ENCODE measurements around the gene ANXA2R. TPM values are rescaled to one million over a fixed set of nuclear protein-coding genes. Genes with fewer than 3 reads are reported as not detected.

Gene ANXA2R
- total and polyA plus RNA-seq, 2 of the 4 experiments (the other 2 are of a cell fraction): 1.3 to 3.6 TPM

DNA sequence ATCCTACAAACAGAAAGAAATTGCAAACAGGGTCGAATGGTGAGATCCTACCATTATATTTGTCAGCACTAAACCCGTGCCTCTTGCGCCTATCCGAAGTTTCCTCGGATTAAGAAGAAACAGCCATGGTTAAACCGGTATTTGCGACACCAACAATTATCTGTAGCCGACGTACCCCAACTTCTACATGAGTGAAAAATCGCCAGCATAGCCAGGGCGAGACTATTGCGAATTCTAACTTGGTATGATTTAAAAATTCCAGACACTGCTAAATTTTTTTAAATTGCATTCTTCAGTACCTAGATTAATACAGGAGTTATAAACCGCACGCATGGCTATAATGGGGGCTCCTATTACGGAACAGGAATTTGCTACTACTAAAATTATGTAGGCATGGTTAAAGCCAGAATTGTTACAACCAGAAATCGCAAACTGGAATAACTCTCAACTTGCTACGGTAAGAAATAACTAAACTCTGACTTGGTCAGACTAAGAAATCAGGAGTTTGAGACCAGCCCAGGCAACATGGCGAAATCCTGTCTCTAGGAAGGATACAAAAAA is 25.3 kb upstream of the ANXA2R start:
- BruUV-seq (replicated peaks): TSS peak; percentile 38
- no peak overlapping the region for H2AFZ ChIP-seq (replicated peaks; ENCODE audit: low read length, poor library complexity)
- intact Hi-C loops (cut with micrococcal nuclease): loop anchor here (1.0 to 5.0 kb wide), 4 partner anchors 25 to 417 kb away; partner anchors contain the start of genes ANXA2R, TMEM267 and ZNF131

More for the DNA sequence above, 25.3 kb upstream of the ANXA2R start:
- peak overlapping the region; percentile 84 for H2BK5ac ChIP-seq (ENCODE audit: low read depth, low read length, poor library complexity, severe bottlenecking)
- dilution Hi-C loops (cut with HindIII; ENCODE audit: low sequenced_read_pairs, unreplicated experiment): no loop called here
- H3K14ac ChIP-seq (replicated peaks; ENCODE audit: low read depth, low read length): peak overlapping the region; percentile 95
- H3K27ac ChIP-seq (ENCODE audit: insufficient read depth, low read length): peak overlapping the region; percentile 88
- H3K36me3 ChIP-seq (ENCODE audit: control insufficient read depth, insufficient read depth, low read length): 0 out of 2 replicates have a peak, but pooled peaks cover 2% of the 10 kb centered on the region
- peak overlapping the region; percentile 92; the same call in 2 of the 3 replicates for H2BK15ac ChIP-seq (ENCODE audit: low read depth, low read length)
- peak overlapping the region; percentile 95 for H3K4ac ChIP-seq (ENCODE audit: low read depth, low read length)
- H4K8ac ChIP-seq (ENCODE audit: low read depth in 2 of 2, low read length in 2 of 2): peak overlapping the region; percentile 91 to 97
- H4K5ac ChIP-seq (ENCODE audit: low read depth, low read length): peak overlapping the region; percentile 89
- H3K9ac ChIP-seq (ENCODE audit: low read depth, low read length): peak overlapping the region; percentile 99
- peak overlapping the region; percentile 69 for H3K4me3 ChIP-seq (ENCODE audit: insufficient read depth, low read depth, low read length)
- peaks cover 11 to 47% of the 10 kb centered on the region in 2 experiments for H3K79me1 ChIP-seq (ENCODE audit: low read depth in 1 of 2, low read length in 2 of 2)
- peak overlapping the region; percentile 94 for H3K56ac ChIP-seq (ENCODE audit: extremely low read depth, insufficient read depth, low read length)
- H2BK120ac ChIP-seq (ENCODE audit: low read depth, low read length): peak overlapping the region; percentile 66
- peak overlapping the region; percentile 86 for H2AK9ac ChIP-seq (replicated peaks; ENCODE audit: low read depth, low read length, poor library complexity)
- peak; percentile 50 for DNase-seq
- no peaks in the 10 kb centered on the region for H3K27me3 ChIP-seq (ENCODE audit: control insufficient read depth, insufficient read depth, low read length)
- peak overlapping the region; percentile 85 for H3K23ac ChIP-seq (ENCODE audit: low read depth, low read length)
- no peaks in the 10 kb centered on the region for H3K9me3 ChIP-seq (ENCODE audit: control insufficient read depth, insufficient read depth, low read length)
- no peak overlapping the region; the same call in 1 of the 2 replicates for H2BK20ac ChIP-seq (ENCODE audit: low read depth, low read length)
- ChIA-PET POLR2A (ENCODE audit: unreplicated experiment) (no interaction called here), CTCF (interaction anchor here (0.6 to 1.5 kb wide), 4 partner anchors 12 to 72 kb away, joined by 3 to 8 read pairs (median 4); no protein-coding TSS in a partner anchor)
- TF ChIP-seq CEBPB (IDR thresholded peaks at IDR 0.05; ENCODE audit: low read depth, low read length): 0 out of 2 replicates have a peak, but pooled peaks have one; percentile 14
- TF ChIP-seq, protein P1, sequence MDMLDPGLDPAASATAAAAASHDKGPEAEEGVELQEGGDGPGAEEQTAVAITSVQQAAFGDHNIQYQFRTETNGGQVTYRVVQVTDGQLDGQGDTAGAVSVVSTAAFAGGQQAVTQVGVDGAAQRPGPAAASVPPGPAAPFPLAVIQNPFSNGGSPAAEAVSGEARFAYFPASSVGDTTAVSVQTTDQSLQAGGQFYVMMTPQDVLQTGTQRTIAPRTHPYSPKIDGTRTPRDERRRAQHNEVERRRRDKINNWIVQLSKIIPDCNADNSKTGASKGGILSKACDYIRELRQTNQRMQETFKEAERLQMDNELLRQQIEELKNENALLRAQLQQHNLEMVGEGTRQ (IDR thresholded peaks at IDR 0.05; ENCODE audit: low read depth, low read length): no peak
- in situ Hi-C loops (cut with MboI; ENCODE audit: low sequenced_read_pairs): no loop called here
- 0 out of 2 replicates have a peak, but pooled peaks cover 3% of the 10 kb centered on the region for H3K9me1 ChIP-seq (ENCODE audit: insufficient read depth, low read length)
- H4K91ac ChIP-seq (ENCODE audit: insufficient read depth, low read depth, low read length): peak overlapping the region; percentile 95
- 12% methylated on average over 5 of the region's 18 CpGs; no CpG with 5 or more reads in 1 of the 2 experiments for WGBS, 2 experiments (ENCODE audit: extremely low coverage in 2 of 2, insufficient read length in 1 of 2)
- H2AK5ac ChIP-seq (ENCODE audit: low read depth, low read length): peak overlapping the region; percentile 82
- ATAC-seq (ENCODE audit: low read depth): no peak
- peaks cover 10% of the 10 kb centered on the region for H3K4me1 ChIP-seq (ENCODE audit: control insufficient read depth, insufficient read depth, low read length)
- peak overlapping the region; percentile 90 for H3K4me2 ChIP-seq (ENCODE audit: low read depth, low read length)
- no peaks in the 10 kb centered on the region for H4K20me1 ChIP-seq (ENCODE audit: insufficient read depth, low read length)
- H3K18ac ChIP-seq (ENCODE audit: low read depth, low read length): peak overlapping the region; percentile 87
